MCF 10A (cell line): Measurements from ENCODE around the gene C1GALT1C1L. TPM values are rescaled to one million over a fixed set of nuclear protein-coding genes. Genes with fewer than 3 reads are reported as not detected.
"Not testable (repeated sequence)": the region's sequence is repeated elsewhere in the genome, so short reads cannot be mapped to it uniquely, and the experiment has no call there.

ENCODE experiments used
- BruUV-seq: library from RNA; stranded (reverse); fragments of 400-500 nt; replicated peaks from 2 replicates; lab custom pipeline; 2021; lab: Mats Ljungman, UMichigan
- CTCF ChIA-PET: fragments of 300-600 bp; sonication (Branson Sonifier 250); formaldehyde crosslinking; extraction: SDS; loops from one replicate; lab custom pipeline; 2021; ENCODE audit warnings: antibody characterized with exemption, inconsistent platforms; lab: Yijun Ruan, JAX
- POLR2A ChIA-PET: fragments of 300-600, 350-650 bp; sonication (Branson Sonifier 250); formaldehyde crosslinking; extraction: SDS; loops from one replicate; lab custom pipeline; 2020; ENCODE audit warnings: antibody characterized with exemption, inconsistent platforms; lab: Yijun Ruan, JAX
- DNase-seq: peaks from one replicate; pipeline ENCODE4 v3.0.0-alpha.2; 2018; ENCODE audit not compliant: unreplicated experiment
- H3K27ac Mint-ChIP-seq: one replicate; pipeline ENCODE4 v1.8.0; 2022; ENCODE audit warnings: mild to moderate bottlenecking, low read depth, mixed read lengths; ENCODE audit not compliant: unreplicated experiment
- H3K27me3 Mint-ChIP-seq: one replicate; pipeline ENCODE4 v1.8.0; 2022; ENCODE audit warnings: mixed read lengths; ENCODE audit not compliant: insufficient read depth, unreplicated experiment
- H3K36me3 Mint-ChIP-seq: one replicate; pipeline ENCODE4 v1.8.0; 2022; ENCODE audit warnings: mild to moderate bottlenecking, moderate library complexity, mixed read lengths; ENCODE audit not compliant: insufficient read depth, unreplicated experiment
- H3K4me1 Mint-ChIP-seq: one replicate; pipeline ENCODE4 v1.8.0; 2022; ENCODE audit warnings: mixed read lengths; ENCODE audit not compliant: insufficient read depth, unreplicated experiment
- H3K4me3 Mint-ChIP-seq: one replicate; pipeline ENCODE4 v1.8.0; 2022; ENCODE audit warnings: mild to moderate bottlenecking, moderate library complexity, mixed read lengths; ENCODE audit not compliant: unreplicated experiment
- H3K9me3 Mint-ChIP-seq: one replicate; pipeline ENCODE4 v1.8.0; 2022; ENCODE audit warnings: mixed read lengths; ENCODE audit not compliant: unreplicated experiment
- intact Hi-C: fragments of 100-400 bp; cut with micrococcal nuclease; formaldehyde crosslinking; loops from 2 replicates; pipeline ENCODE4 v1.14.1; 2022
- total RNA-seq: library from RNA; stranded (reverse); gene quantifications from 2 replicates; pipeline ENCODE4 v1.2.3, GENCODE V29; 2022
- TF ChIP-seq, protein P1 (sequence below): fragments of 200-600 bp; IDR thresholded peaks from one replicate; pipeline ENCODE4 v1.8.0; 2022; ENCODE audit warnings: antibody characterized with exemption, mild to moderate bottlenecking; ENCODE audit not compliant: unreplicated experiment

C1GALT1C1L gene
- total RNA-seq, 1 experiment from 2014 or later, result not detected

DNA sequence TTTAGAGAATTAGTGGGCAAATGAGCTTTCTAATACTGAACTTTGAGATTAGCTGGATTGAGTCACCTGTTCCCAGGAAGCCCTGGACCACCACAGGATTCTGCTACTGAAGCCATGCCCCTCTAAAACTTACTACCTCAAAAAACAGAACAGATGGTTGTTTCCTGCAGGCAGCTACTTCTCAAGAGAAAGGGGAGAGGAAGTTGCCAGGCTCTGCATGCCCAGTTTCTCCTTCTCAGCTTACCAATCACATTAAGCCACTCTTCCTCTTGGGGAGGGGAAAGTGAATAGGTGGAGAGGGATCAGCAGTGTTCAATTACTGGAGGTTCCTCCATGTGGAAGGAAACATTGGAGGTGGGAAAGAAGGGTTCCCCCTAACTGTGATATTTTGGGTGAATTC, 24.9 kb upstream of the C1GALT1C1L start:
- Mint-ChIP-seq H3K4me1 (no peaks in the 10 kb centered on the region), H3K4me3 (no peak overlapping the region), H3K27me3 (no peaks in the 10 kb centered on the region), H3K27ac (no peak overlapping the region), H3K9me3 (no peaks in the 10 kb centered on the region), H3K36me3 (no peaks in the 10 kb centered on the region)
- TF ChIP-seq, protein P1, sequence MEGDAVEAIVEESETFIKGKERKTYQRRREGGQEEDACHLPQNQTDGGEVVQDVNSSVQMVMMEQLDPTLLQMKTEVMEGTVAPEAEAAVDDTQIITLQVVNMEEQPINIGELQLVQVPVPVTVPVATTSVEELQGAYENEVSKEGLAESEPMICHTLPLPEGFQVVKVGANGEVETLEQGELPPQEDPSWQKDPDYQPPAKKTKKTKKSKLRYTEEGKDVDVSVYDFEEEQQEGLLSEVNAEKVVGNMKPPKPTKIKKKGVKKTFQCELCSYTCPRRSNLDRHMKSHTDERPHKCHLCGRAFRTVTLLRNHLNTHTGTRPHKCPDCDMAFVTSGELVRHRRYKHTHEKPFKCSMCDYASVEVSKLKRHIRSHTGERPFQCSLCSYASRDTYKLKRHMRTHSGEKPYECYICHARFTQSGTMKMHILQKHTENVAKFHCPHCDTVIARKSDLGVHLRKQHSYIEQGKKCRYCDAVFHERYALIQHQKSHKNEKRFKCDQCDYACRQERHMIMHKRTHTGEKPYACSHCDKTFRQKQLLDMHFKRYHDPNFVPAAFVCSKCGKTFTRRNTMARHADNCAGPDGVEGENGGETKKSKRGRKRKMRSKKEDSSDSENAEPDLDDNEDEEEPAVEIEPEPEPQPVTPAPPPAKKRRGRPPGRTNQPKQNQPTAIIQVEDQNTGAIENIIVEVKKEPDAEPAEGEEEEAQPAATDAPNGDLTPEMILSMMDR, result no peak
- ChIA-PET CTCF (no interaction called here), POLR2A (interaction anchor here (0.7 kb wide), 1 partner anchor 823 kb away, joined by 3 read pairs; no protein-coding TSS in a partner anchor)
- no TSS peak for BruUV-seq
- DNase-seq, result no peak
- intact Hi-C loops, result no loop called here

DNA sequence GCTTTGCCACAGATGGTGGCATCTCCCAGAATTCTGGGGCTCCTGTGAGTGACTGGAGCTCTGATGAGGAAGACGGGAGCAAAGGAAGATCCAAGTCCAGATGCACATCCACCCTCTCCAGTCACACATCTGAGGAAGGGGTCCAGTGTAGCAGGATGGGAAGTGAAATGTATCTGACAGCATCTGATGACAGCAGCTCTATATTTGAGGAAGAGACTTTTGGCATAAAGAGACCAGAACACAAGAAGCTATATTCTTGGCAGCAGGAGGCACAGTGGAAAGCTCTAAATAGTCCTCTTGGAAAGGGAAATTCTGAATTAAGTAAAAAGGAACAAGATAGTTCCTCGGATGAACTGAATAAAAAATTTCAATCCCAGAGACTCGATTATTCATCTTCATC, 23.5 kb upstream of the C1GALT1C1L start:
- no TSS peak for BruUV-seq
- H3K9me3 Mint-ChIP-seq, result no peaks in the 10 kb centered on the region
- intact Hi-C loops, result no loop called here
- ChIA-PET CTCF (interaction anchor here (1.0 kb wide), 1 partner anchor 18 kb away, joined by 3 read pairs; no protein-coding TSS in a partner anchor), POLR2A (no interaction called here)
- no peak for DNase-seq
- no peak overlapping the region for H3K4me3 Mint-ChIP-seq
- no peaks in the 10 kb centered on the region for H3K36me3 Mint-ChIP-seq
- no peaks in the 10 kb centered on the region for H3K27me3 Mint-ChIP-seq
- no peaks in the 10 kb centered on the region for H3K4me1 Mint-ChIP-seq
- H3K27ac Mint-ChIP-seq, result no peak overlapping the region
- TF ChIP-seq, protein P1, result no peak

DNA sequence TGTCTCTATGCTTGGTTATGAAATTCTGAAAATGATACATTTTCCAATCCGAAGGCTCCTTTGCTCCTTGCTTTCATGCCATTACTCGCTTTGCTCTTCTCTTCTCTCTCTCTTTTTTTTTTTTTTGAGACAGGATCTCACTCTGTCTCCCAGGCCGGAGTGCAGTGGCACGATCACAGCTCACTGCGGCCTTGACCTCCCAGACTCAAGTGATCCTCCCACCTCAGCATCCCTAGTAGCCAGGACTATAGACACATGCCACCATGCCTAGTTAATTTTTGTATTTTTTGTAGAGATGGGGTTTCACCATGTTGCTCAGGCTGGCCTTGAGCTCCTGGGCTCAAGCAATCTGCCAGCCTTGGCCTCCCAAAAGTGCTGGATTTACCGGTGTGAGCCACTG, 21.9 kb upstream of the C1GALT1C1L start:
- H3K4me3 Mint-ChIP-seq, intact Hi-C loops, POLR2A ChIA-PET, H3K9me3 Mint-ChIP-seq, H3K4me1 Mint-ChIP-seq, CTCF ChIA-PET, H3K27ac Mint-ChIP-seq, H3K36me3 Mint-ChIP-seq, BruUV-seq, H3K27me3 Mint-ChIP-seq, DNase-seq: not testable (repeated sequence)

DNA sequence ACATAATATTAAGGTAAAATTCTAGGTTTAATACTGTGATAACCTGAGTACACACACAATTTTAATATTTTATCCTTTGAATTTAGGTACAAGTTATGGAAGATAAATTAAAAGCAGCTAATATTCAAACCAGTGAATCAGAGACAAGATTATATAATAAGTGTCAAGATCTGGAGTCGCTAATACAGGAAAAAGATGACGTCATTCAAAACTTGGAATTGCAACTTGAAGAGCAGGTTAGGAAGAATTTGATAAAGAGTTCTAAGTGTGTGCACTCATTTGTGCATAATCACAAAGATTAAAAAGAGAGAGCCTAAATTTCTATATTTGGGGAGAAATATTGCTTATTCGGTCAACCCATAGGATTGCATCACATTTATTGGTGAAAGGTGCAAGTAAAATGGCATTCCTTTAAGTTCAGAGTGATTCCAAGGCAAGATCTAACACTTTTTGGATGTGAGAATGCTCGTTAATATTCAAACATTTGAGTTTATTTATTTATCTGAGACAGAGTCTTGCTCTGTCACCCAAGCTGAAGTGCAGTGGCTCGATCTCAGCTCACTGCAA, 16.3 kb upstream of the C1GALT1C1L start:
- no peaks in the 10 kb centered on the region for H3K36me3 Mint-ChIP-seq
- no peak overlapping the region for H3K4me3 Mint-ChIP-seq
- ChIA-PET POLR2A (interaction anchor here (1.4 kb wide), 1 partner anchor 11 kb away, joined by 3 read pairs; no protein-coding TSS in a partner anchor), CTCF (interaction anchor here (0.7 kb wide), 1 partner anchor 35 kb away, joined by 4 read pairs; no protein-coding TSS in a partner anchor)
- no peaks in the 10 kb centered on the region for H3K27me3 Mint-ChIP-seq
- no peak for DNase-seq
- no peak overlapping the region for H3K27ac Mint-ChIP-seq
- intact Hi-C loops, result no loop called here
- H3K9me3 Mint-ChIP-seq, result no peaks in the 10 kb centered on the region
- TF ChIP-seq, protein P1, result no peak
- H3K4me1 Mint-ChIP-seq, result no peaks in the 10 kb centered on the region
- BruUV-seq, result no TSS peak
